WTC11 (cell line): ENCODE measurements around the gene USP2. TPM values are rescaled to one million over a fixed set of nuclear protein-coding genes. Genes with fewer than 3 reads are reported as not detected.

Experiments used
- ATAC-seq: fragments of 200-7000 bp; cut with Tn5 transposase; 2 replicates; pipeline ENCODE4 v1.10.0; 2021; ENCODE audit warnings: mild to moderate bottlenecking, moderate library complexity
- CTCF ChIA-PET: fragments of 300-600 bp; sonication (Branson Sonifier 250); formaldehyde crosslinking; loops from one replicate; lab custom pipeline; 2021; ENCODE audit warnings: antibody characterized with exemption; lab: Charles Lee
- POLR2A ChIA-PET: fragments of 350-600 bp; sonication (Branson Sonifier 250); formaldehyde crosslinking; loops from one replicate; lab custom pipeline; 2021; ENCODE audit warnings: antibody characterized with exemption; lab: Charles Lee
- DNase-seq: peaks from one replicate; pipeline ENCODE4 v3.0.0; 2021; ENCODE audit warnings: low spot score
- H3K27ac Mint-ChIP-seq: 2 replicates; pipeline ENCODE4 v1.8.0; 2021; ENCODE audit warnings: mixed read lengths
- H3K27me3 Mint-ChIP-seq: 2 replicates; pipeline ENCODE4 v1.8.0; 2021; ENCODE audit warnings: low read depth, mild to moderate bottlenecking, moderate library complexity, mixed read lengths
- H3K36me3 Mint-ChIP-seq: 2 replicates; pipeline ENCODE4 v1.8.0; 2021; ENCODE audit warnings: mixed read lengths
- H3K4me1 Mint-ChIP-seq: 2 replicates; pipeline ENCODE4 v1.8.0; 2022; ENCODE audit warnings: mixed read lengths
- H3K4me3 Mint-ChIP-seq: 2 replicates; pipeline ENCODE4 v1.8.0; 2021; ENCODE audit warnings: mild to moderate bottlenecking, moderate library complexity, mixed read lengths
- H3K9me3 Mint-ChIP-seq: 2 replicates; pipeline ENCODE4 v1.8.0; 2021; ENCODE audit warnings: mixed read lengths
- CBFB ChIP-seq: sonication (generic); formaldehyde crosslinking; IDR thresholded peaks from 2 replicates; pipeline ENCODE4 v1.8.1; 2022; ENCODE audit warnings: mild to moderate bottlenecking, low read depth, missing genetic modification reagents
- EMX1 ChIP-seq: fragments of 250-450 bp; sonication (Bioruptor Pico); IDR thresholded peaks from 2 replicates; pipeline ENCODE4 v1.8.0; 2021; ENCODE audit warnings: mild to moderate bottlenecking
- KAT7 ChIP-seq: sonication (generic); formaldehyde crosslinking; IDR thresholded peaks from 2 replicates; pipeline ENCODE4 v1.8.1; 2023; ENCODE audit warnings: missing genetic modification reagents, mild to moderate bottlenecking, borderline replicate concordance
- NFYB ChIP-seq: sonication (generic); formaldehyde crosslinking; conservative IDR thresholded peaks from 2 replicates; pipeline ENCODE4 v1.8.0; 2022; ENCODE audit warnings: low read depth, missing genetic modification reagents
- NR3C1 ChIP-seq: sonication (generic); formaldehyde crosslinking; conservative IDR thresholded peaks from 2 replicates; pipeline ENCODE4 v1.8.1; 2023; ENCODE audit warnings: low read depth, mild to moderate bottlenecking, missing genetic modification reagents
- PRRX2 ChIP-seq: fragments of 250-450 bp; sonication (Bioruptor Pico); IDR thresholded peaks from 2 replicates; pipeline ENCODE4 v1.8.0; 2021; ENCODE audit warnings: mild to moderate bottlenecking
- RELA ChIP-seq: sonication (generic); formaldehyde crosslinking; IDR thresholded peaks from 2 replicates; pipeline ENCODE4 v1.8.1; 2022; ENCODE audit warnings: missing genetic modification reagents, mild to moderate bottlenecking, borderline replicate concordance
- SMAD4 ChIP-seq: sonication (generic); formaldehyde crosslinking; IDR thresholded peaks from 2 replicates; pipeline ENCODE4 v1.8.0; 2022; ENCODE audit warnings: mild to moderate bottlenecking, missing genetic modification reagents
- TCF7 ChIP-seq: sonication (generic); formaldehyde crosslinking; IDR thresholded peaks from 2 replicates; pipeline ENCODE4 v1.8.0; 2022; ENCODE audit warnings: mild to moderate bottlenecking, low read depth, missing genetic modification reagents, moderate library complexity
- ZNF121 ChIP-seq: sonication (generic); formaldehyde crosslinking; IDR thresholded peaks from 2 replicates; pipeline ENCODE4 v1.8.0; 2023; ENCODE audit warnings: missing genetic modification reagents
- ZNF138 ChIP-seq: sonication (generic); formaldehyde crosslinking; conservative IDR thresholded peaks from 2 replicates; pipeline ENCODE4 v1.8.1; 2022; ENCODE audit warnings: mild to moderate bottlenecking, moderate library complexity, missing genetic modification reagents
- ZNF396 ChIP-seq: fragments of 250-450 bp; sonication (Bioruptor Pico); IDR thresholded peaks from 2 replicates; pipeline ENCODE4 v1.8.0; 2021; ENCODE audit warnings: mild to moderate bottlenecking, moderate library complexity, borderline replicate concordance
- total RNA-seq: library from RNA; stranded (reverse); gene quantifications from 3 replicates; pipeline ENCODE4 v1.2.3, GENCODE V29; 2021
- TF ChIP-seq, protein P1 (sequence below): fragments of 250-450 bp; sonication (Bioruptor Pico); conservative IDR thresholded peaks from 2 replicates; pipeline ENCODE4 v1.9.0; 2021; ENCODE audit warnings: mild to moderate bottlenecking
- TF ChIP-seq, protein P2 (sequence below): fragments of 250-450 bp; sonication (Bioruptor Pico); IDR thresholded peaks from 2 replicates; pipeline ENCODE4 v1.8.0; 2021; ENCODE audit warnings: mild to moderate bottlenecking
- TF ChIP-seq, protein P3 (sequence below): sonication (generic); formaldehyde crosslinking; IDR thresholded peaks from 2 replicates; pipeline ENCODE4 v1.8.1; 2022; ENCODE audit warnings: low read depth, mild to moderate bottlenecking, moderate library complexity, missing genetic modification reagents, borderline replicate concordance
- TF ChIP-seq, protein P4 (sequence below): sonication (generic); formaldehyde crosslinking; IDR thresholded peaks from 2 replicates; pipeline ENCODE4 v1.8.0; 2022; ENCODE audit warnings: mild to moderate bottlenecking, missing genetic modification reagents
- TF ChIP-seq, protein P5 (sequence below): sonication (generic); formaldehyde crosslinking; IDR thresholded peaks from 2 replicates; pipeline ENCODE4 v1.8.0; 2023; ENCODE audit warnings: missing genetic modification reagents
- TF ChIP-seq, protein P6 (sequence below): sonication (generic); formaldehyde crosslinking; IDR thresholded peaks from 2 replicates; pipeline ENCODE4 v1.8.1; 2023; ENCODE audit warnings: mild to moderate bottlenecking, missing genetic modification reagents, moderate library complexity
- TF ChIP-seq, protein P7 (sequence below): sonication (generic); formaldehyde crosslinking; IDR thresholded peaks from 2 replicates; pipeline ENCODE4 v1.8.0; 2023; ENCODE audit warnings: missing genetic modification reagents, mild to moderate bottlenecking, borderline replicate concordance
- TF ChIP-seq, protein P8 (sequence below): sonication (generic); formaldehyde crosslinking; IDR thresholded peaks from 2 replicates; pipeline ENCODE4 v1.8.1; 2022; ENCODE audit warnings: mild to moderate bottlenecking, missing genetic modification reagents, moderate library complexity, borderline replicate concordance

USP2 gene
- total RNA-seq, 1 experiment from 2014 or later, result 8.0 TPM

DNA sequence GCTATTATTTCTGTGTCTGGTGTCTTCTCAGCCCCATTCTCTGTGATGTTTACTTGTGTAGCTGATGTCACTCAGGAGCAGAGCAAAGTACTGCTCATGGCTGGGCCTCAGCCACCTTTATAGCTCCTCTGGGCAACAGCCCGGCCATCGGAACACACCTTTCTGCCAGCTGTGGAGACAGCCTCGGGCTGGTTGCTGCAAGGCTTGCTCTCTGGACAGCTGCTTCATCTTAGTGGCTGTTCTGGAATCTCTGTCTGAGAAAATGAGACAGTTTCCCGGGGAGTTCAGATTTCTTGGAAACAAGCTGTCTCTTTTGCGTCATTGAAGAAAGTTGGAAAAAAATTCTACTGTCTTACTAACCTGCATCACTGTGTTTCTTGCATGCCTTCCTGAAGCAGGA is 21.5 kb upstream of the USP2 start (continued):
- no peak for TF ChIP-seq PRRX2 (CRISPR knock-in tag)
- TF ChIP-seq EMX1, result no peak
- TF ChIP-seq NR3C1, result no peak

DNA sequence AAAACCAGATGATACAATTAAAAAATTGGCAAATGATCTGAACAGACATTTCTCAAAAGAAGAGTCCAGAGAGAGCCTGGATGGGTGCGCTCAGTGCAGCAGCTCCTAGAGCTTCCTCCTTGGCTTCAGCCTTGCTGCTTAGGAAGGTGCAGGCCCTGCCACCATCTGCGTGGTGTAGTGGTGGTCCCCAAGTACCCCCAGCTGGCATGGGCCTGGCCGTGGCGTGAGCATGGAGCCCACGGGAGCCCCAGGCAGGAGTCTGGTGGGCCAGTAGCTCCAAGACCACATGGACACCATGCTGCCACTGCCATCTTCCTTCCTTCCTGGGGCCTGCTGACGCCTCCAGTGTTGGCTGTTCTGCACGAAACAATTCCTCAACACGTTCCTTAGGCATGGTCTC is 21.0 kb upstream of the USP2 start:
- TF ChIP-seq, protein P1, sequence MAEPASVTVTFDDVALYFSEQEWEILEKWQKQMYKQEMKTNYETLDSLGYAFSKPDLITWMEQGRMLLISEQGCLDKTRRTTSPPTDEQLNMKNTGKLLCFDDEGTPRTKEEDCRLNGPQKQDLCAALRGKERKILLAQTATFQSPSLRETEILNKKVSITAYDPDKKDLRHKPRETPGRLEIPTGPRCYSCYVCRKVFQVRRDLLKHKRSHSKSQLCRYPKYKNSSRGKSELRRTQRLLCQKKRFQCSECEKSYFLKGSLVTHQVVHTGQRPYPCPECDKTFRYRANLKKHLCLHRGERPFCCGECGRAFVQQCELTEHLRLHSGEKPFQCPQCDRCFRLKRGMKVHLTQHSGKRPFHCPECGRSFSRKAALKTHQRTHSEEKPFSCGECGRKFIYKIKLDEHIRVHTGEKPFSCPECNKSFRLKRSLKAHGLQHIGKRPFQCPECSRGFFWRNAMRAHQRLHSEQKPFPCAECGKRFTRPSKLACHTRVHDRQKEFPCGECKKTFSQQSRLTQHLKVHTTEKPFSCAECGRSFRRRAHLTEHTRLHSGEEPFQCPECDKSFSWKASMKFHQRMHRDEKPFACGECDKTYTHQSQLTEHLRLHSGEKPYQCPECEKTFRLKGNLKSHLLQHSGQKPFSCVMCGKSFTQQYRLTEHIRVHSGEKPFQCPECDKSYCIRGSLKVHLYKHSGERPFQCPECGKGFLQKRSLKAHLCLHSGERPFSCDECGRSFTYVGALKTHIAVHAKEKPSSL (CRISPR knock-in tag), result no peak
- TF ChIP-seq, protein P2, sequence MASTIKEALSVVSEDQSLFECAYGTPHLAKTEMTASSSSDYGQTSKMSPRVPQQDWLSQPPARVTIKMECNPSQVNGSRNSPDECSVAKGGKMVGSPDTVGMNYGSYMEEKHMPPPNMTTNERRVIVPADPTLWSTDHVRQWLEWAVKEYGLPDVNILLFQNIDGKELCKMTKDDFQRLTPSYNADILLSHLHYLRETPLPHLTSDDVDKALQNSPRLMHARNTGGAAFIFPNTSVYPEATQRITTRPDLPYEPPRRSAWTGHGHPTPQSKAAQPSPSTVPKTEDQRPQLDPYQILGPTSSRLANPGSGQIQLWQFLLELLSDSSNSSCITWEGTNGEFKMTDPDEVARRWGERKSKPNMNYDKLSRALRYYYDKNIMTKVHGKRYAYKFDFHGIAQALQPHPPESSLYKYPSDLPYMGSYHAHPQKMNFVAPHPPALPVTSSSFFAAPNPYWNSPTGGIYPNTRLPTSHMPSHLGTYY (CRISPR knock-in tag), result no peak
- no peak for TF ChIP-seq ZNF396 (CRISPR knock-in tag)
- TF ChIP-seq RELA, result no peak
- TF ChIP-seq, protein P3, sequence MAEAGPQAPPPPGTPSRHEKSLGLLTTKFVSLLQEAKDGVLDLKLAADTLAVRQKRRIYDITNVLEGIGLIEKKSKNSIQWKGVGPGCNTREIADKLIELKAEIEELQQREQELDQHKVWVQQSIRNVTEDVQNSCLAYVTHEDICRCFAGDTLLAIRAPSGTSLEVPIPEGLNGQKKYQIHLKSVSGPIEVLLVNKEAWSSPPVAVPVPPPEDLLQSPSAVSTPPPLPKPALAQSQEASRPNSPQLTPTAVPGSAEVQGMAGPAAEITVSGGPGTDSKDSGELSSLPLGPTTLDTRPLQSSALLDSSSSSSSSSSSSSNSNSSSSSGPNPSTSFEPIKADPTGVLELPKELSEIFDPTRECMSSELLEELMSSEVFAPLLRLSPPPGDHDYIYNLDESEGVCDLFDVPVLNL, result no peak
- no peak for TF ChIP-seq ZNF138
- TF ChIP-seq, protein P4, sequence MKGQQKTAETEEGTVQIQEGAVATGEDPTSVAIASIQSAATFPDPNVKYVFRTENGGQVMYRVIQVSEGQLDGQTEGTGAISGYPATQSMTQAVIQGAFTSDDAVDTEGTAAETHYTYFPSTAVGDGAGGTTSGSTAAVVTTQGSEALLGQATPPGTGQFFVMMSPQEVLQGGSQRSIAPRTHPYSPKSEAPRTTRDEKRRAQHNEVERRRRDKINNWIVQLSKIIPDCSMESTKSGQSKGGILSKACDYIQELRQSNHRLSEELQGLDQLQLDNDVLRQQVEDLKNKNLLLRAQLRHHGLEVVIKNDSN (CRISPR knock-in tag), result no peak
- TF ChIP-seq NFYB (CRISPR knock-in tag), result no peak
- no peak for TF ChIP-seq TCF7 (CRISPR knock-in tag)
- TF ChIP-seq, protein P5, sequence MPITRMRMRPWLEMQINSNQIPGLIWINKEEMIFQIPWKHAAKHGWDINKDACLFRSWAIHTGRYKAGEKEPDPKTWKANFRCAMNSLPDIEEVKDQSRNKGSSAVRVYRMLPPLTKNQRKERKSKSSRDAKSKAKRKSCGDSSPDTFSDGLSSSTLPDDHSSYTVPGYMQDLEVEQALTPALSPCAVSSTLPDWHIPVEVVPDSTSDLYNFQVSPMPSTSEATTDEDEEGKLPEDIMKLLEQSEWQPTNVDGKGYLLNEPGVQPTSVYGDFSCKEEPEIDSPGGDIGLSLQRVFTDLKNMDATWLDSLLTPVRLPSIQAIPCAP (CRISPR knock-in tag), result no peak
- TF ChIP-seq, protein P6, sequence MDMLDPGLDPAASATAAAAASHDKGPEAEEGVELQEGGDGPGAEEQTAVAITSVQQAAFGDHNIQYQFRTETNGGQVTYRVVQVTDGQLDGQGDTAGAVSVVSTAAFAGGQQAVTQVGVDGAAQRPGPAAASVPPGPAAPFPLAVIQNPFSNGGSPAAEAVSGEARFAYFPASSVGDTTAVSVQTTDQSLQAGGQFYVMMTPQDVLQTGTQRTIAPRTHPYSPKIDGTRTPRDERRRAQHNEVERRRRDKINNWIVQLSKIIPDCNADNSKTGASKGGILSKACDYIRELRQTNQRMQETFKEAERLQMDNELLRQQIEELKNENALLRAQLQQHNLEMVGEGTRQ, result no peak
- no peak for TF ChIP-seq ZNF121
- TF ChIP-seq, protein P7, sequence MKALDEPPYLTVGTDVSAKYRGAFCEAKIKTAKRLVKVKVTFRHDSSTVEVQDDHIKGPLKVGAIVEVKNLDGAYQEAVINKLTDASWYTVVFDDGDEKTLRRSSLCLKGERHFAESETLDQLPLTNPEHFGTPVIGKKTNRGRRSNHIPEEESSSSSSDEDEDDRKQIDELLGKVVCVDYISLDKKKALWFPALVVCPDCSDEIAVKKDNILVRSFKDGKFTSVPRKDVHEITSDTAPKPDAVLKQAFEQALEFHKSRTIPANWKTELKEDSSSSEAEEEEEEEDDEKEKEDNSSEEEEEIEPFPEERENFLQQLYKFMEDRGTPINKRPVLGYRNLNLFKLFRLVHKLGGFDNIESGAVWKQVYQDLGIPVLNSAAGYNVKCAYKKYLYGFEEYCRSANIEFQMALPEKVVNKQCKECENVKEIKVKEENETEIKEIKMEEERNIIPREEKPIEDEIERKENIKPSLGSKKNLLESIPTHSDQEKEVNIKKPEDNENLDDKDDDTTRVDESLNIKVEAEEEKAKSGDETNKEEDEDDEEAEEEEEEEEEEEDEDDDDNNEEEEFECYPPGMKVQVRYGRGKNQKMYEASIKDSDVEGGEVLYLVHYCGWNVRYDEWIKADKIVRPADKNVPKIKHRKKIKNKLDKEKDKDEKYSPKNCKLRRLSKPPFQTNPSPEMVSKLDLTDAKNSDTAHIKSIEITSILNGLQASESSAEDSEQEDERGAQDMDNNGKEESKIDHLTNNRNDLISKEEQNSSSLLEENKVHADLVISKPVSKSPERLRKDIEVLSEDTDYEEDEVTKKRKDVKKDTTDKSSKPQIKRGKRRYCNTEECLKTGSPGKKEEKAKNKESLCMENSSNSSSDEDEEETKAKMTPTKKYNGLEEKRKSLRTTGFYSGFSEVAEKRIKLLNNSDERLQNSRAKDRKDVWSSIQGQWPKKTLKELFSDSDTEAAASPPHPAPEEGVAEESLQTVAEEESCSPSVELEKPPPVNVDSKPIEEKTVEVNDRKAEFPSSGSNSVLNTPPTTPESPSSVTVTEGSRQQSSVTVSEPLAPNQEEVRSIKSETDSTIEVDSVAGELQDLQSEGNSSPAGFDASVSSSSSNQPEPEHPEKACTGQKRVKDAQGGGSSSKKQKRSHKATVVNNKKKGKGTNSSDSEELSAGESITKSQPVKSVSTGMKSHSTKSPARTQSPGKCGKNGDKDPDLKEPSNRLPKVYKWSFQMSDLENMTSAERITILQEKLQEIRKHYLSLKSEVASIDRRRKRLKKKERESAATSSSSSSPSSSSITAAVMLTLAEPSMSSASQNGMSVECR (CRISPR knock-in tag), result no peak
- TF ChIP-seq CBFB (CRISPR knock-in tag), result no peak
- no peak for TF ChIP-seq SMAD4 (CRISPR knock-in tag)
- no peak for TF ChIP-seq KAT7 (CRISPR knock-in tag)
- TF ChIP-seq, protein P8, sequence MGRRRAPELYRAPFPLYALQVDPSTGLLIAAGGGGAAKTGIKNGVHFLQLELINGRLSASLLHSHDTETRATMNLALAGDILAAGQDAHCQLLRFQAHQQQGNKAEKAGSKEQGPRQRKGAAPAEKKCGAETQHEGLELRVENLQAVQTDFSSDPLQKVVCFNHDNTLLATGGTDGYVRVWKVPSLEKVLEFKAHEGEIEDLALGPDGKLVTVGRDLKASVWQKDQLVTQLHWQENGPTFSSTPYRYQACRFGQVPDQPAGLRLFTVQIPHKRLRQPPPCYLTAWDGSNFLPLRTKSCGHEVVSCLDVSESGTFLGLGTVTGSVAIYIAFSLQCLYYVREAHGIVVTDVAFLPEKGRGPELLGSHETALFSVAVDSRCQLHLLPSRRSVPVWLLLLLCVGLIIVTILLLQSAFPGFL, result no peak
- POLR2A ChIA-PET, result no interaction called here
- peaks cover 34% of the 10 kb centered on the region for H3K9me3 Mint-ChIP-seq
- H3K4me3 Mint-ChIP-seq, result no peak overlapping the region
- H3K27ac Mint-ChIP-seq, result no peak overlapping the region
- ATAC-seq (no peak), DNase-seq (no peak)
- 0 out of 2 replicates have a peak, but pooled peaks cover 4% of the 10 kb centered on the region for H3K4me1 Mint-ChIP-seq
- CTCF ChIA-PET, result interaction anchor here (0.9 to 1.3 kb wide), 3 partner anchors 13 to 73 kb away, joined by 3 to 4 read pairs (median 3); no protein-coding TSS in a partner anchor
- H3K27me3 Mint-ChIP-seq, result peaks cover 3% of the 10 kb centered on the region; the same call in 1 of the 2 replicates
- peaks cover 19% of the 10 kb centered on the region for H3K36me3 Mint-ChIP-seq
